Measurements from ENCODE around the gene SMARCD3.

GRCh38 chr7:151241755-151242096, 6.8 kb downstream of the SMARCD3 start:
- TF ChIP-seq, protein P1, sequence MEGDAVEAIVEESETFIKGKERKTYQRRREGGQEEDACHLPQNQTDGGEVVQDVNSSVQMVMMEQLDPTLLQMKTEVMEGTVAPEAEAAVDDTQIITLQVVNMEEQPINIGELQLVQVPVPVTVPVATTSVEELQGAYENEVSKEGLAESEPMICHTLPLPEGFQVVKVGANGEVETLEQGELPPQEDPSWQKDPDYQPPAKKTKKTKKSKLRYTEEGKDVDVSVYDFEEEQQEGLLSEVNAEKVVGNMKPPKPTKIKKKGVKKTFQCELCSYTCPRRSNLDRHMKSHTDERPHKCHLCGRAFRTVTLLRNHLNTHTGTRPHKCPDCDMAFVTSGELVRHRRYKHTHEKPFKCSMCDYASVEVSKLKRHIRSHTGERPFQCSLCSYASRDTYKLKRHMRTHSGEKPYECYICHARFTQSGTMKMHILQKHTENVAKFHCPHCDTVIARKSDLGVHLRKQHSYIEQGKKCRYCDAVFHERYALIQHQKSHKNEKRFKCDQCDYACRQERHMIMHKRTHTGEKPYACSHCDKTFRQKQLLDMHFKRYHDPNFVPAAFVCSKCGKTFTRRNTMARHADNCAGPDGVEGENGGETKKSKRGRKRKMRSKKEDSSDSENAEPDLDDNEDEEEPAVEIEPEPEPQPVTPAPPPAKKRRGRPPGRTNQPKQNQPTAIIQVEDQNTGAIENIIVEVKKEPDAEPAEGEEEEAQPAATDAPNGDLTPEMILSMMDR (IDR thresholded peaks at IDR 0.05): no peak
- no peak for TF ChIP-seq EP300 (IDR thresholded peaks at IDR 0.05)
- no peak for TF ChIP-seq POLR2A (IDR thresholded peaks at IDR 0.05; ENCODE audit: low read depth)

Measured in esophagus muscularis mucosa (tissue), 4 donors.